ENCODE data around the gene PDCD7. TPM values are rescaled to one million over a fixed set of nuclear protein-coding genes. Genes with fewer than 3 reads are reported as not detected.

The PDCD7 gene
- total RNA-seq, 4 donors from 2014 or later: 27.9 to 57.5 (median 37.8) TPM

Small RNAs within 50 kb of the gene (small RNA-seq; reads per million reads assigned to genes)
- not detected for gene AC013553.1

Other genes with a start within 250 kb of the PDCD7 start
- gene ANKDD1A, start 221.9 kb downstream of the PDCD7 start, total RNA-seq: 10 to 100 TPM; 18.2 to 39.3 (median 26.3) TPM
- gene SPG21, start 143.9 kb downstream of the PDCD7 start, total RNA-seq: 10 to 100 TPM; 80.4 to 90.6 (median 86.3) TPM
- 10 to 100 TPM; 36.8 to 45.7 (median 41.2) TPM for gene MTFMT, start 104.2 kb downstream of the PDCD7 start, total RNA-seq
- gene SLC51B, start 88.4 kb downstream of the PDCD7 start, total RNA-seq: 1 to 10 TPM in 1 of 4 donors, not detected in 3; 2.7 TPM
- 10 to 100 TPM; 41.4 to 83.5 (median 78.7) TPM for gene RASL12, start 65.8 kb downstream of the PDCD7 start, total RNA-seq
- not detected for gene KBTBD13, start 57.1 kb downstream of the PDCD7 start, total RNA-seq
- 10 to 100 TPM in 3 of 4 donors, 1 to 10 TPM in 1; 8.4 to 16.7 (median 14.0) TPM for gene UBAP1L, start 18.6 kb downstream of the PDCD7 start, total RNA-seq
- 10 to 100 TPM; 29.5 to 96.7 (median 69.7) TPM for gene CLPX, start 51.5 kb upstream of the PDCD7 start, total RNA-seq
- gene CILP, start 77.7 kb upstream of the PDCD7 start, total RNA-seq: 100 to 1,000 TPM in 1 of 4 donors, 10 to 100 TPM in 2, 1 to 10 TPM in 1; 7.8 to 209 (median 55.5) TPM
- 10 to 100 TPM in 3 of 4 donors, 1 to 10 TPM in 1; 5.9 to 15.5 (median 12.1) TPM for gene PARP16, start 153.1 kb upstream of the PDCD7 start, total RNA-seq
- gene RNU5A-1, start 162.2 kb upstream of the PDCD7 start, total RNA-seq: not detected
- gene RNU5B-1, start 170.9 kb upstream of the PDCD7 start, total RNA-seq: not detected
- not detected for gene IGDCC3, start 244.2 kb upstream of the PDCD7 start, total RNA-seq